Mucosa of stomach (tissue), 1 donor: ENCODE results near the gene MYL9.

ENCODE experiments used
- H3K27me3 ChIP-seq: one replicate; pipeline ENCODE4 v1.7.0; 2013; ENCODE audit warnings: mild to moderate bottlenecking, low read length; ENCODE audit not compliant: control insufficient read depth, insufficient read depth
- H3K36me3 ChIP-seq: one replicate; pipeline ENCODE4 v1.7.0; 2013; ENCODE audit warnings: low read length; ENCODE audit not compliant: control insufficient read depth, insufficient read depth
- H3K4me1 ChIP-seq: one replicate; pipeline ENCODE4 v1.7.0; 2013; ENCODE audit warnings: mild to moderate bottlenecking, low read length; ENCODE audit not compliant: control insufficient read depth, insufficient read depth
- H3K4me3 ChIP-seq: one replicate; pipeline ENCODE4 v1.7.0; 2013; ENCODE audit warnings: low read length
- H3K9ac ChIP-seq: one replicate; pipeline ENCODE4 v1.7.0; 2013; ENCODE audit warnings: mild to moderate bottlenecking, low read length, moderate library complexity
- H3K9me3 ChIP-seq: one replicate; pipeline ENCODE4 v1.7.0; 2013; ENCODE audit warnings: mild to moderate bottlenecking, low read length, moderate library complexity; ENCODE audit not compliant: control insufficient read depth
- donor health status: Pancreatic carcinoma.

Gene MYL9

DNA sequence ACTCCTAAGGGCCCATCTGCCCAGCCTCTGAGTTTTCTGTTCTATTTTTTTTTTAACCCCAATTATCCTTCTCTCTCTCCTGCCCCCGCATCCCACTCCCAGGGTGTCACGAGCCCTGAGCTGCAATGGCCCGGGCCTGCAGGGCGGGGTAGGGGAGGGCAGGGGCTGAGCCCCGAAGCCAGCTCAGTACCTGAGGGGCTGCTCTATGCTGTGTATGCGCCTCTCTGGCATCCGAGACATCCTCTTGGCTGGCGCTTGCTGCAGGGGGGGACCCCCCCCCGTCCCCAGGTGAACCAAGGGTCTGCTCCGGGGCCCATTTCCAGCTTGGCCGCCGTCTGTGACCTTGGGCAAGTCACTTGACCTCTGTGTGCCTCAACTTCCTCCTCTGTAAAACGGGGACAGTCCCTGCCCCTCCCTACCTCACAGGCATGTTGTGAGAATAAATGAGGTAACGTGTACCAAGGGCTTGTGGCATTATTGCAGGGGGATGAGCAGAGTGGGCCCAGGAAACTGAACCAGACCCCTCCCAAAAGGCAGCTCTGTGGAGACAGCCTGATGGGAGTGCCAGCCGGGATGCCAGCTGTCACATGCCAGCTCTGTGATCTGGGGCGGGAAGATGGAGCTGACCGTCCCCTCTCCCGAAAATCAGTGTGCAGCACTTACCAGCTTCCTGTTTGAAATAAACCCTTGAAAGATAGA is 13.0 kb upstream of the MYL9 start:
- H3K4me3 ChIP-seq: no peak overlapping the region
- no peaks in the 10 kb centered on the region for H3K36me3 ChIP-seq
- H3K9me3 ChIP-seq: no peaks in the 10 kb centered on the region
- H3K9ac ChIP-seq: no peak overlapping the region
- no peaks in the 10 kb centered on the region for H3K4me1 ChIP-seq
- H3K27me3 ChIP-seq: no peaks in the 10 kb centered on the region

DNA sequence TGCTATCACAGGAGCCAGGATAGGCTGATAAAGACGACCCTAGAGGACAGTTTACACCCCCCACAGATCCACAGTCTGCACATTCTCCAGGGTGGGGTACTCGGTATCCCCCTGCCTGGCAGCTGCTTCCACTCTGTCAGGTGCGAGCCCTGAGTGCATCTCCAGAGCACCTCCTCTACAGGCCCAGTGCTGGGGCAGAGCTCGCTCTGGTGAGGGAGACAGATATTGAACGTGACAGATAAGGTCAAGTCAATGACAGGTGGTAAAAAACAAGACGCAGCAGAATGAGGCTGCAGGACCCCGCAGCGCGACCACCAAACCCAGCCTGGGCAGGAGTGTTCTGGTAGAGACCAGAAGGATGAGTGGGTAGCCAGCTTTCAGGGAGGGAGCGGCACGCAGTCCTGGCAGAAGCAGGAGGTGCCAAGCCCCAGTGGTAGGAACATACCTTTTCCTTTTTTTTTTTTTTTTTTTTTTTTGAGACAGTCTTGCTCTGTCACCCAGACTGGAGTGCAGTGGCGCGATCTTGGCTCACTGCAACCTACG is 12.4 kb upstream of the MYL9 start:
- Histone ChIP-seq H3K4me3 (no peak overlapping the region), H3K36me3 (no peaks in the 10 kb centered on the region), H3K4me1 (no peaks in the 10 kb centered on the region), H3K9me3 (no peaks in the 10 kb centered on the region), H3K9ac (no peak overlapping the region), H3K27me3 (no peaks in the 10 kb centered on the region)

DNA sequence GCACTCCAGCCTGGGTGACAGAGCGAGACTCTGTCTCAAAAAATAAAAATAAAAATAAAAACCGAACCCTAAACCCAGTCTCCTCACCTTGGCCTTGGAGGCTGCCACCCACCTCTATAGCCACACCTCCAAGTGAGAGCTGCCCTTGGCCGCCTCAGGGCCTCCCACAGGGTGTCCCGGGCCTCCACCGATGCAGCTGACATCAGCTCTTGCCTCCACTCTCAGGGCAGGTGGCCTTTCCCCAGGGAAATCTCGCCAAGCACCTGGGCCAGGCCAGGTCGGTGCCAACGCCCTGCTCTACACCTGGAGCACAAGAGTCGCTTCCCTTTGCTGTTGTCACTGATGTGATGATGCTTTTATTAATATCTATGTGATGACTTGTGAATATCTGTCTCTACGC is 8.9 kb upstream of the MYL9 start:
- no peaks in the 10 kb centered on the region for H3K27me3 ChIP-seq
- no peaks in the 10 kb centered on the region for H3K4me1 ChIP-seq
- H3K9ac ChIP-seq: no peak overlapping the region
- H3K9me3 ChIP-seq: no peaks in the 10 kb centered on the region
- H3K36me3 ChIP-seq: no peaks in the 10 kb centered on the region
- no peak overlapping the region for H3K4me3 ChIP-seq

DNA sequence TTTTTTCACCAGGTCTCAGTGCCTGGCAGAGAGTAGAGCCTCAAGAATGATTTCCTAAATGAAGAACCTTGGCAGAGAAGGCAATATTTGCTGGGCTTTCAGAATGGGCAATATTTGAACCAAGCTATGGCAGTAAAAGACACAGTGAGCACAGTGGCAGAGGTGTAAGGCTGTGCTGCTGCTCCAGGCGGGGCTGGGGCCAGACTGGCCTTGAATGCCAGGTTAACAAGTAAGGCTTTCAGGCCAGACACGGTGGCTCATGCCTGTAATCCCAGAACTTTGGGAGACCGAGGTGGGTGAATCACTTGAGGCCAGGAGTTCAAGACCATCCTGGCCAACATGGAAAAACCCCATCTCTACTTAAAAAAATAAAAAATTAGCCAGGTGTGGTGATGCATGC is 8.5 kb upstream of the MYL9 start:
- H3K9me3 ChIP-seq: no peaks in the 10 kb centered on the region
- no peak overlapping the region for H3K4me3 ChIP-seq
- no peak overlapping the region for H3K9ac ChIP-seq
- H3K27me3 ChIP-seq: no peaks in the 10 kb centered on the region
- no peaks in the 10 kb centered on the region for H3K4me1 ChIP-seq
- H3K36me3 ChIP-seq: no peaks in the 10 kb centered on the region

DNA sequence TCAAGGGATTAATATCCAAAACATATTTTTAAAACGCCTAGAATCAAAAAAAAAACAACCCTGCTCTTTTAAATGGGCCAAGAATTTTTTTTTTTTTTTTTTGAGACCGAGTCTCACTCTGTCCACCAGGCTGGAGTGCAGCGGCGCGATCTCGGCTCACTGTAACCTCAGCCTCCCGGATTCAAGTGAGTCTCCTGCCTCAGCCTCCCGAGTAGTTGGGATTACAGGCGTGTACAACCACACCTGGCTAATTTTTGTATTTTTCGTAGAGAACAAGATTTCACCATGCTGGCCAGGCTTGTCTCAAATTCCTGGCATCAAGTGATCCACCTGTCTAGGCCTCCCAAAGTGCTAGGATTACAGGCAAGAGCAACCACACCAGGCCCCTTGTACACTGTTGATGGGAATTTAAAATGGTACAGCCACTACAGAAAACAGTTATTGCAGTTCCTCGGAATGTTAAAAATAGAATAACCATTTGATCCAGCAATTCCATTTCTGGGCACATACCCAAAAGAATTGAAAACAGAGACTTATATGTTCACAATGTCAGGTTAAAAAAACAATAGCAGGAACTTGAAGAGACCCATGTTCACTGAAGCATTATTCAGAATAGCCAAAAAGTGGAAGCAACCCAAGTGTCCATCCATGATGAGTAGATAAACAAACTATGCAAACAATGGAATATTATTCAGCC is 3.1 kb upstream of the MYL9 start:
- Histone ChIP-seq H3K4me3 (no peak overlapping the region), H3K36me3 (no peaks in the 10 kb centered on the region), H3K4me1 (peaks cover 20% of the 10 kb centered on the region), H3K27me3 (peaks cover 3% of the 10 kb centered on the region), H3K9me3 (no peaks in the 10 kb centered on the region), H3K9ac (no peak overlapping the region)

DNA sequence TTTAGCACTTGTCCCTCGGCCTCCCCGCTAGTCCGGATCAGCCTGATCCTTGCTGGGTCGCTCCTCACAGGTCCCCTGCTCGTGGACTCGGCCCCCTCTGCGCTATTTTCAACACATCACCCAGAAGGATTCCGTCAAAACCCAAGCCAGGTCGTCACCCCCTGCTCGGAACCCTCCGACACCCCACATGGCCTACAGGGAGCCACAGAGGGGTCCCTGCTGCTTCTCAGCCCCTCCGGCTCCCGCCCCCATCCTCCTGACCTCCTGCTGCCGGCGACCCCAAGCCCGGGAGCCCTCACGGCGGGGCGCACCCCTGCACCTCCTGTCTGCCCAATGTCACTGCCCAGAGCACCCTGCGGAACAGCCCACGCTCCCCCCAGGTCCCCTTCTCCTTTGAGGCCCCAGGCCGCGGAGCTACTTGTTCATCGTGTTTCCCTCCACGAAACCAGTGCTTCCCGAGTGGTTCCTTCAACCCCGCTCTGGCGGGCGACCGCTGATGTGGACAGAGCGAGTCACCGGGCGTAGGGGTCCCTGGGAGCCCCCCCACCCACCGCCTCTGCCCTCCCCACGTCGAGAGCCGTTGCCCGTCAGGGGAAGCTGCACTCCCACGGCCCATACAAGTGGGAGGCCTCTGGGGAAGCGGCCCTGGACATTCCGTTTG is 638 bp upstream of the MYL9 start:
- Histone ChIP-seq H3K27me3 (peaks cover 3% of the 10 kb centered on the region), H3K36me3 (no peaks in the 10 kb centered on the region), H3K4me3 (no peak overlapping the region), H3K9me3 (no peaks in the 10 kb centered on the region), H3K9ac (peak overlapping the region; percentile 61), H3K4me1 (peaks cover 24% of the 10 kb centered on the region)

DNA sequence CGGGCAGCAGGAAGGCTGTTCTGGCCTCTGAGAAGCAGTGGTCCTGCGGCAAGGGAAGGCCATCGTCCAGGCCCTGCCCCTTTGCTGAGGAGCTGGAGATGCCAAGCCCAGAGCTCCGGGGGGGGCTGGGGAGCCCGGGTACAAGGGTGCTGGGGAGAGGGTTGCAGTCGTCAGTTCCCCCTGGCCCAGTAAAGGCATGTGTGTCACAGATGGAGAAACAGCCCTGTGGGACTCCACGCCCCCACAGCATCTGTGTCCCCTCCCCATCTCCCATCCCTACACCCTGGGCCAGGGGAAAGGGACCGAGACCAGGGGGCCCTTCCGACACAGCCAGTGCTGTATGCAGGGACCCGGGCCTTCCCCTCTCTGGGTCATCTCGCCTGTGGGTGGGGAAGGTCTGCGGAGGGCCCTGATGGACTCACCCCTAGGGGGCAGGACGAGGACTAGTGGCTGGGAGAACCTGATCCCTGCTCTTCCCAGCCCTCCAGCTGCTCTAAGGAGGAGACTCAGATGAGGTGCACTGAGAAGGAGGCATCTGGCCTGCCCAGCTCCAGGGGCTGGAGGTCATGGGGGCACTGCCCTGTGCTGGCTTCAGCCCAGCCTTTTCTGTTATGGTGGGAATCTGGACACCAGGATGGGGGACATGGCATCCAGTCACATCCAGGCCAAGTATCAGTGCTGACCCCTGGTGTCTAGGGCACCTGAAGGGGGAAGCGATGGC is 609 bp downstream of the MYL9 start:
- Histone ChIP-seq H3K4me1 (peaks cover 24% of the 10 kb centered on the region), H3K4me3 (no peak overlapping the region)

DNA sequence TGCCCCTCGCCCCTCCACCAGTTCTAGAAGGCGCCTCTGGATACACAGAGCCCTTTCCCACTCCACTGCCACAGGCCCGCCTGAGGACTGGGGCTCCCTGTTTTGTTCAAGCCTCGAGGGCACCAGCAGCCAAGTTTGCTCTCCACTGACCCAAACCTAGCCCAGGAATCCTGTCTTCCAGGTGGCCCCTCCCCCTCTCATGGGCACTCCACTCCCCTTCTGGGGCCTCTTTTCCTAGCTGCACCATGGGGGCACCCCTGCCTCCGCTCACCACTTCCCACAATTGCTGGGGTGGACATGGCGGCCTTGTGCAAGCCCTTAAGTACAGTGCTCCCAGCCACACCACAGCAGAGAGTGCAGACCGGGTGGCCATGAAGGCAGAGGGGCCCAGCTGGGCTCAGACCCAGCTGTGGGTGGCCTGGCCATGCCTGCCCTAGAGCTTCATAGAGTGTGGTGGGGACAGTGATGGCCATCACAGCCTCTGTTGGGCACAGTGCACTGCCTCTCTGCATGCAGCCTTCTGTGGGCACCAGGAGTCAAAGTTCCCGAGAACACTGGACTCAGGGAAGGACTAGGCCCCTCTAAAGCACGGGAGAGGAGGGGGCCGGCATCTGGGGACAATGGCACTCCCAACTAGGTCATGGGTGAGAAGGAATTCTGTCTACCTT is 1.3 kb downstream of the MYL9 start:
- H3K9ac ChIP-seq: peak overlapping the region; percentile 61
- no peak overlapping the region for H3K4me3 ChIP-seq
- H3K9me3 ChIP-seq: no peaks in the 10 kb centered on the region
- no peaks in the 10 kb centered on the region for H3K36me3 ChIP-seq
- H3K4me1 ChIP-seq: peaks cover 24% of the 10 kb centered on the region
- H3K27me3 ChIP-seq: peaks cover 3% of the 10 kb centered on the region

More for the DNA sequence above, 609 bp downstream of the MYL9 start:
- H3K27me3 ChIP-seq: peaks cover 3% of the 10 kb centered on the region
- peak overlapping the region; percentile 61 for H3K9ac ChIP-seq
- H3K36me3 ChIP-seq: no peaks in the 10 kb centered on the region
- no peaks in the 10 kb centered on the region for H3K9me3 ChIP-seq

DNA sequence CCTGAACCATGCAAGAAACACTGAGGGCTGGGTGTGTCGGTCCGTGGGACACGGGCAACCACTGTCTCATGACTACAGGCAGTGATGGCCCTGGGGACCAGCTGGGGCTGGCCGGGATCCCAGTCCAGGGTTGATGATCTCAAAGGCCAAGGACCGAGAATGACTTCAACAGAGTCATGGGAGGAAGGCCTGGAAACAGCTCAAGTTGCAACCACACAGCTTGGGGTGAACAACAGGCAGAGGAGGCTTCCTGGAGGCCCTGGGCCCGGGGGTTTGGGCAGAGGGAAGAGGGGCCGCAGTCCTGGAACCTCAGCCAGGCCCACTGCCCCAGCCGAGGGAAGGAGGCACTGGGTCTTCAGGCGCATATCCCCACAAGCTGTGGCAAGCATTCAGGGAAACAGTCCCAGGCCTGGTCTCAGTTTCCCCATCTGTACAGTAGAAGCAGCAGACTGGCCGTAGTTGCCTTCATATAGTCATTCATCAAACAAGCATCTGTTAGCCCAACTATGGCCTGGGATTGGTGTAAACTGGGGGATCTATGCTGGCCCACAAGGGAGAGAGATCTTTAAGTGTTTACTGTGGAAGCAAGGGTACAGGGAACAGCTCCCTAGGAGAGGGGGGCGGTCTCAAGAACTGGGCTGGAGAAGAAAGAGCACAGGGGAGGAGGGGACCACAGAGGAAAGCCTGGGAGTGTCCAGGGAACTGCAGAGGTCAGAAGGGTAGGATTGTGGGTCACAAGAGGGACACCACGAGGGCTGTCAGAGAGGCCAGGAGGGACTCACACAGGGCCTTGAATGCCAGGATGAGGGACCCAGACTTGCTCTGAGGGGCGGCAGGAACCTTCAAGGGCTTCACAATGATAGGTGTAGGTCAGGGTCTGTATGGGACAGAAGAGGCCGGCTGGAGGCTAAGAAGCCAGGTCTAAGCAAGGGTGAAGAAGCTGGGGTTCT is 2.1 kb downstream of the MYL9 start:
- Histone ChIP-seq H3K36me3 (no peaks in the 10 kb centered on the region), H3K9ac (peak overlapping the region; percentile 61), H3K4me1 (peaks cover 24% of the 10 kb centered on the region), H3K9me3 (no peaks in the 10 kb centered on the region), H3K27me3 (peaks cover 3% of the 10 kb centered on the region), H3K4me3 (no peak overlapping the region)

DNA sequence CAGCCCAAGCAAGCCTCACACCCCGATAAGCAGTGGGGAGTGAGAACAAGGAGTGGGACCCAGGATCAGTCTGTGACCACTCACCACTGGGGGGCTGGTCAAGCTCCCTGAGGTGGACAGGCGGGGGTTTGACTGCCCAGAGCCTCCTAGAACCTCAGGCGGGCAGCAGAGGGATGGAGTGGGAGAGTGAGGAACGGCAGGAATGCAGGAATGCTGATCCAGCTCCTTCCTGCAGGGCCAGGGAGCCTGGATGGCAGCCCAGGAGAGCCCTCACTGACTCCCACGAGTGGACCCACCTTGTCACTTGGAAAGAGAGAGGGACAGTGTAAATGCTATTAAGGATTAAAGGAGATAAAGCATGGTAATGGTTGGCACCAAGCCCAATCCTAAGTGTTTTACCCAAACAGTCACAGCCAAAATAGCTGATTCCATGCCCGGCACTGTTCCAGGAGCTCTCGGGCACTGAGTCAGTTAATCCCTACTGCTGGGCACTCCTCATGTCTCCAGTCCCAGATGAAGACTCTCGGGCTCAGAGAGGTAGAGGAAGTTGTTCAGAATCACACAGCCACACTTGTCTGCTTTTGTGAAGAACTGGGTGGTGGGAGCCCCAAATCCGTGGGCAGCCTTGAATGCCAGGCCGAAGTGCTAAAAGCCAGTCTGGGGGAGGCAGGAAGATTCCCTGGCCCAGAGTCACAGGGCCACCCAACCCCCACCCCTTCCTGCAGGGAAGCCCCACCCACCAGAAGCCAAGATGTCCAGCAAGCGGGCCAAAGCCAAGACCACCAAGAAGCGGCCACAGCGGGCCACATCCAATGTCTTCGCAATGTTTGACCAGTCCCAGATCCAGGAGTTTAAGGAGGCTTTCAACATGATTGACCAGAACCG is 3.1 kb downstream of the MYL9 start:
- H3K4me3 ChIP-seq: no peak overlapping the region
- no peaks in the 10 kb centered on the region for H3K36me3 ChIP-seq
- peaks cover 24% of the 10 kb centered on the region for H3K4me1 ChIP-seq
- peaks cover 3% of the 10 kb centered on the region for H3K27me3 ChIP-seq
- no peak overlapping the region for H3K9ac ChIP-seq
- H3K9me3 ChIP-seq: no peaks in the 10 kb centered on the region
